ENCODE results near the gene CDK5RAP1.

DNA sequence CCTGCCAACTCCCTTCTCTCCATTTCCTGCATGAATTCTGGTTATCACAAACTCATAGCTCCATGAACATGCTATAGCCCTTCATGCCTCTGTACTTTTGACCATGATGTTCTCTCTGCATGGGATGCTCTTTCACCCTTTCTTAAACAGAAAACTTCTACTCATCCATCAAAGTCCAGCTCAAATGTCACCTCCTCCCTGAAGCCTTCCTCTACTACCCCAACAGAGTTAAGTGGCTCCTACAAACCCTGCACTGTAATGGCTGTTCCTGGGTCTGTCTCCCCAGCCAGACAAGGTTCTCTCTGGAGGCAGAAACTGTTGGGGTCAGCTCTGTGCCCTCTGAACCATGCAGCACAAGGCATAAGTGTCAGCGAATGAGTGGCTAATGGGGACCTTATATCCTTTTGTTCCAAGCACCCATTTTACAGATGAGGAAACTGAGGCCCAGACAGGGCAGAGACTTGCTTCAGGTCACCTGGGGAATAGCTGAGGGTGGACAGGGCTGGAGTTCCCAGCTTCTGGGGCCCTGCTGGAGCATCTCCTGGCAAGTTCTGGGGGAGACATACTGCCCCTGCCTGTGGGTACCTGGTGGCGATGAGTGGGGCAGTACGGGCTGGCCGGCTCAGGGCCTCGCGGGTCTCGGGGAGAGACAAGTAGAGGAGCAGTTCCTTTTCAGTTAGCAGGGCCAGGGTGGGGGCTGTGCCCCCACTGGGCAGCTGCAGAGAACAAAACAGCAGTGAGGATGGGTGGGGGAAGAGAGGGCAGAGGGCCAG is 10.6 kb upstream of the CDK5RAP1 start:
- TF ChIP-seq HDAC2 (IDR thresholded peaks at IDR 0.05; ENCODE audit: borderline replicate concordance in 1 of 2, low read depth in 2 of 2, low read length in 2 of 2) (no peak), ZNF274 (IDR thresholded peaks at IDR 0.05; ENCODE audit: borderline replicate concordance, extremely low read depth, low read length) (no peak), JUND (IDR thresholded peaks at IDR 0.05; ENCODE audit: low read length) (no peak), TAF7 (optimal IDR thresholded peaks at IDR 0.05; ENCODE audit: borderline replicate concordance, low read depth, low read length) (no peak), MAFK (IDR thresholded peaks at IDR 0.05; ENCODE audit: low read depth, low read length) (no peak), KDM5A (IDR thresholded peaks at IDR 0.05; ENCODE audit: low read length) (no peak)
- TF ChIP-seq, protein P1, sequence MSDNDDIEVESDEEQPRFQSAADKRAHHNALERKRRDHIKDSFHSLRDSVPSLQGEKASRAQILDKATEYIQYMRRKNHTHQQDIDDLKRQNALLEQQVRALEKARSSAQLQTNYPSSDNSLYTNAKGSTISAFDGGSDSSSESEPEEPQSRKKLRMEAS (IDR thresholded peaks at IDR 0.05): no peak
- TF ChIP-seq, protein P2, sequence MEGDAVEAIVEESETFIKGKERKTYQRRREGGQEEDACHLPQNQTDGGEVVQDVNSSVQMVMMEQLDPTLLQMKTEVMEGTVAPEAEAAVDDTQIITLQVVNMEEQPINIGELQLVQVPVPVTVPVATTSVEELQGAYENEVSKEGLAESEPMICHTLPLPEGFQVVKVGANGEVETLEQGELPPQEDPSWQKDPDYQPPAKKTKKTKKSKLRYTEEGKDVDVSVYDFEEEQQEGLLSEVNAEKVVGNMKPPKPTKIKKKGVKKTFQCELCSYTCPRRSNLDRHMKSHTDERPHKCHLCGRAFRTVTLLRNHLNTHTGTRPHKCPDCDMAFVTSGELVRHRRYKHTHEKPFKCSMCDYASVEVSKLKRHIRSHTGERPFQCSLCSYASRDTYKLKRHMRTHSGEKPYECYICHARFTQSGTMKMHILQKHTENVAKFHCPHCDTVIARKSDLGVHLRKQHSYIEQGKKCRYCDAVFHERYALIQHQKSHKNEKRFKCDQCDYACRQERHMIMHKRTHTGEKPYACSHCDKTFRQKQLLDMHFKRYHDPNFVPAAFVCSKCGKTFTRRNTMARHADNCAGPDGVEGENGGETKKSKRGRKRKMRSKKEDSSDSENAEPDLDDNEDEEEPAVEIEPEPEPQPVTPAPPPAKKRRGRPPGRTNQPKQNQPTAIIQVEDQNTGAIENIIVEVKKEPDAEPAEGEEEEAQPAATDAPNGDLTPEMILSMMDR (IDR thresholded peaks at IDR 0.05; ENCODE audit: control extremely low read depth in 1 of 3, insufficient read depth in 1 of 3, low read depth in 1 of 3, low read length in 3 of 3): no peak

Measured in H1 (cell line).